ENCODE data around the gene NT5C1A. TPM values are rescaled to one million over a fixed set of nuclear protein-coding genes. Genes with fewer than 3 reads are reported as not detected.

Gene NT5C1A
- not detected for total RNA-seq

- DNase-seq (ENCODE audit: low spot score in 2 of 2), result no peak
- TF ChIP-seq CTCF (IDR thresholded peaks at IDR 0.05), result no peak
- Histone ChIP-seq H3K4me3 (peak within 1 kb of the TSS; percentile 66 to 67), H3K27ac (no peak within 1 kb of the TSS), H3K27me3 (no peaks in the 10 kb centered on the region), H3K9me3 (no peaks in the 10 kb centered on the region), H3K36me3 (no peaks in the 10 kb centered on the region), H3K4me1 (peaks cover 0 to 16% of the 10 kb centered on the region in 2 donors)
- intact Hi-C loops (cut with DNase I), result no loop called here
Observed at GRCh38 chr1:39671793-39672550, at the start of gene NT5C1A. TSS of gene NT5C1A (minus strand) at chr1:39672107. CDS start at chr1:39672038, 69 bp downstream.

- no peak for TF ChIP-seq CTCF (IDR thresholded peaks at IDR 0.05)
- no peak overlapping the region for H3K27ac ChIP-seq
- H3K36me3 ChIP-seq, result no peaks in the 10 kb centered on the region
- H3K4me1 ChIP-seq, result no peaks in the 10 kb centered on the region
- H3K4me3 ChIP-seq, result no peak overlapping the region
- H3K27me3 ChIP-seq, result no peaks in the 10 kb centered on the region
- DNase-seq (ENCODE audit: low spot score in 2 of 2), result no peak
- H3K9me3 ChIP-seq, result no peaks in the 10 kb centered on the region
- intact Hi-C loops (cut with DNase I), result no loop called here
Observed at GRCh38 chr1:39721664-39722063, 49.8 kb upstream of the NT5C1A start.

GRCh38 chr1:39720094-39720999 is 48.4 kb upstream of the NT5C1A start:
- no peak for DNase-seq (ENCODE audit: low spot score in 2 of 2)
- no peak overlapping the region for H3K27ac ChIP-seq
- H3K36me3 ChIP-seq, result no peaks in the 10 kb centered on the region

GRCh38 chr1:39717809-39718208 is 45.9 kb upstream of the NT5C1A start:
- H3K27ac ChIP-seq, result no peak overlapping the region

More at GRCh38 chr1:39720094-39720999, 48.4 kb upstream of the NT5C1A start:
- Histone ChIP-seq H3K4me1 (no peaks in the 10 kb centered on the region), H3K4me3 (no peak overlapping the region), H3K27me3 (no peaks in the 10 kb centered on the region), H3K9me3 (no peaks in the 10 kb centered on the region)
- intact Hi-C loops (cut with DNase I), result loop anchor here (1.0 kb wide), 1 partner anchor 114 kb away; no protein-coding TSS in a partner anchor
- TF ChIP-seq CTCF (IDR thresholded peaks at IDR 0.05), result peak; percentile 55 to 70 (median 70)

GRCh38 chr1:39713557-39713956 is 41.6 kb upstream of the NT5C1A start:
- H3K27ac ChIP-seq, result no peak overlapping the region
- H3K27me3 ChIP-seq, result no peaks in the 10 kb centered on the region
- H3K9me3 ChIP-seq, result no peaks in the 10 kb centered on the region
- no peak for TF ChIP-seq CTCF (IDR thresholded peaks at IDR 0.05)
- no peak for DNase-seq (ENCODE audit: low spot score in 2 of 2)
- intact Hi-C loops (cut with DNase I), result no loop called here
- no peaks in the 10 kb centered on the region for H3K4me1 ChIP-seq
- no peaks in the 10 kb centered on the region for H3K36me3 ChIP-seq
- H3K4me3 ChIP-seq, result no peak overlapping the region

More at GRCh38 chr1:39717809-39718208, 45.9 kb upstream of the NT5C1A start:
- no peak for DNase-seq (ENCODE audit: low spot score in 2 of 2)
- H3K4me3 ChIP-seq, result no peak overlapping the region
- H3K27me3 ChIP-seq, result no peaks in the 10 kb centered on the region
- H3K9me3 ChIP-seq, result no peaks in the 10 kb centered on the region
- no peaks in the 10 kb centered on the region for H3K36me3 ChIP-seq
- no peak for TF ChIP-seq CTCF (IDR thresholded peaks at IDR 0.05)
- no peaks in the 10 kb centered on the region for H3K4me1 ChIP-seq
- intact Hi-C loops (cut with DNase I), result loop anchor here (5.0 kb wide), 1 partner anchor 61 kb away; no protein-coding TSS in a partner anchor

All from ascending aorta (tissue), 2 donors.